CD4-positive, alpha-beta T cell treated with Interleukin-12 subunit alpha and Interleukin-12 subunit beta, for 1 hour (primary cell): ENCODE measurements around the gene TNFSF15.
A peak's percentile ranks its signal among the peaks of the same experiment; 100 is the strongest.

ENCODE experiments used
- DNase-seq: peaks from one replicate; pipeline ENCODE4 v3.0.0-alpha.2; 2020

TNFSF15 gene

GRCh38 chr9:114805670-114806525, at the start of gene TNFSF15:
Gene TNFSF15 (minus strand): TSS chr9:114806039. CDS start chr9:114806012, 27 bp downstream.
- DNase-seq = peak; percentile 14

GRCh38 chr9:114855488-114855887, 49.6 kb upstream of the TNFSF15 start:
- DNase-seq = no peak

- DNase-seq = no peak
These were observed 49.0 kb upstream of the TNFSF15 start for GRCh38 chr9:114854736-114855355.

GRCh38 chr9:114853071-114853855, 47.4 kb upstream of the TNFSF15 start:
- DNase-seq = no peak

GRCh38 chr9:114852050-114852594, 46.3 kb upstream of the TNFSF15 start:
- no peak for DNase-seq

- DNase-seq = no peak
These were observed 45.5 kb upstream of the TNFSF15 start for GRCh38 chr9:114851306-114851705.

- DNase-seq = no peak
These were observed 45.0 kb upstream of the TNFSF15 start for GRCh38 chr9:114850871-114851270.

- DNase-seq = no peak
These were observed 43.6 kb upstream of the TNFSF15 start for GRCh38 chr9:114849450-114849849.

GRCh38 chr9:114847492-114848417, 41.9 kb upstream of the TNFSF15 start:
- no peak for DNase-seq

GRCh38 chr9:114845373-114845772, 39.5 kb upstream of the TNFSF15 start:
- no peak for DNase-seq

GRCh38 chr9:114844766-114845165, 38.9 kb upstream of the TNFSF15 start:
- DNase-seq = no peak

- DNase-seq = no peak
These were observed 32.1 kb upstream of the TNFSF15 start for GRCh38 chr9:114837923-114838322.

GRCh38 chr9:114836769-114837168, 30.9 kb upstream of the TNFSF15 start:
- DNase-seq = no peak

- DNase-seq = no peak
These were observed 28.5 kb upstream of the TNFSF15 start for GRCh38 chr9:114834386-114834785.

- DNase-seq = no peak
These were observed 24.7 kb upstream of the TNFSF15 start for GRCh38 chr9:114830546-114830945.

- DNase-seq = no peak
These were observed 24.0 kb upstream of the TNFSF15 start for GRCh38 chr9:114829574-114830440.

GRCh38 chr9:114828303-114828650, 22.4 kb upstream of the TNFSF15 start:
- no peak for DNase-seq

GRCh38 chr9:114827641-114828302, 21.9 kb upstream of the TNFSF15 start:
- DNase-seq = no peak

GRCh38 chr9:114826431-114826830, 20.6 kb upstream of the TNFSF15 start:
- no peak for DNase-seq

- no peak for DNase-seq
These were observed 19.4 kb upstream of the TNFSF15 start for GRCh38 chr9:114825126-114825795.
